GM19438 (cell line): ENCODE results near the gene LEPR.
"Not testable (repeated sequence)": the region's sequence is repeated elsewhere in the genome, so short reads cannot be mapped to it uniquely, and the experiment has no call there.

Experiments used
- ATAC-seq: cut with Tn5 transposase; IDR thresholded peaks from one replicate; pipeline ENCODE4 v1.9.1; 2021; ENCODE audit warnings: low read depth; ENCODE audit not compliant: unreplicated experiment

LEPR gene

DNA sequence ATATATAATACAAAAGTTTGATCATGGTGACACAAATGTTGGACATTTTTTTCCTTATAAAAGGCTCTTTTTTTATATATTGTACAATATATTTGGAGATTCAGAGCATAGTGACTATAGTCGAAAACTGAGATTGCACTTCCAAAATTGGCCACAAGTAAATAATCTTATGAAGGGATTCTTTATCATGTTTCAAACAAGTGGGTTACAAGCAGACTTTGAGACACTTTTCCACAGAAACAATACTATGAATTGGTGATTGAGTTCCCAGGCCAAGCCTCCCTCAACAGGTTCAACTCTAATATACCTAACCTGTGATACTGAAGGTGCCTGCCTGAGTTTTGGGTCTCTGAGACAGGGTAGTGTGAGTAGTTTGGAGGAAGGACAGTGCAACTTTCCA, 13.8 kb downstream of the LEPR start:
- ATAC-seq, result no peak

DNA sequence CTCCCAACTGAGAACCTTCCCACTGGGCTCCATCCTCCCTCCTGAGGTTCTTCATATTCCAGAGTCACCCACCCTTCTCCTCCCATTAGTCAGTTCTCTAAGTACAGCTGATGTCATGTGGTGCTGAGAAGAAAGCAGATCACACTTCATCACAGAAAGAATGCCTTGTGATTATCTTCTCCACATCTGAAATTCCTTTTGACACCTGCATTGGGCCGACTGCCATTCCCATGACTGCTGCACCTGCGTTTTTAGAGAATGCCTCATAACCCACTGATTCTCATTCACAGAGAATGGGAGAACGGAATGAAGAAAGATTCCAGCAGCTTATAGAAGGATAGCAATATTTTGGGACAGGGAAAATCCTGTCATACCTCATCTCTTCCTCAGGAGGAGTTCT, 14.3 kb downstream of the LEPR start:
- no peak for ATAC-seq

- ATAC-seq, result no peak
Measured at GRCh38 chr1:65435987-65436386, 15.5 kb downstream of the LEPR start.

DNA sequence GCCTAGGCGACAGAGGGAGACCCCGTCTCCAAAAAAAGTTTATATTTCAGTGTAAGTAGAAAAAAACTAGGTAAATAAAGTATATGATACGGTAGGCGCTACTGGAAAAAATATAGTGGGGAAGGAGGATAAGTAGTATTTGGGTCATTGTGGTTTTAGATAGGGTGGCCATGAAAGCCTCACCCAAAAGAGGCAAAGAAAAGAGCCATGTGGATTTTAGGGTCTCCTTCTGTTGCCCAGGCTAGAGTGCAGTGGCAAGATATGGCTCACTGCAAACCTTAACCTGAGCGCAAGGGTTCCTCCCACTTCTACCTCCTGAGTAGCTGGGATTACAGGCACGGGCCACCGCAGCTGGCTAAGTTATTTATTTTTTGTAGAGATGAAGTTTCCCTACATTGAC, 17.1 kb downstream of the LEPR start:
- ATAC-seq, result no peak

DNA sequence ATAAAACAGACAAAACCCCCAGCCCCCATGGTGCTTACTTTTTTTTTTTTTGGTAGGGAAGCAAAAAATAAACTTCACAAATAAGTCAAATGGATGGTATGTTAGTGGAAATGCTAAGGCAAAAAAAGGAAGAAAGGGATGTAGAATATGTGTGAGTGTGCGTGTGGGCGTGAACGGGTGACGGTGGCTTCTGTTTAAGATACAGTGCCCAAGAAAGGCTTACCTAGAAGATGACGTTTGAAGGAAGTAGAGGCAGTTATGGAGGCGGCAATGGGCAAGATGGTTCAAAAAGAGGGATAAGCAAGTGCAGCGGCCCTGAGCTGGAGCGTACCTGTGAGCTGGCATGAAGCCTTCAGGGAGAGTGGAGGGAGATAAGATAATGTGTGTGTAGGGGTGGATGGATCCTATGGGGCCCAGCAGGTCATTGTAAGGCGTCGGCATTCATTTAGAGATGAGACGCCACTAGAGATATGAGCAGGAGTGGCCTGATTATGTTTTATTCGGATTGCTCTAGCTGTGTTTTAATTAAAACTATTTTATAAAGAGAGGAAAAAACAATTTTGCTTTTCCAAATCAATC, 19.9 kb downstream of the LEPR start:
- ATAC-seq, result no peak

GRCh38 chr1:65440915-65441314, 20.4 kb downstream of the LEPR start:
- no peak for ATAC-seq

GRCh38 chr1:65441464-65441863, 21.0 kb downstream of the LEPR start:
- ATAC-seq, result no peak

DNA sequence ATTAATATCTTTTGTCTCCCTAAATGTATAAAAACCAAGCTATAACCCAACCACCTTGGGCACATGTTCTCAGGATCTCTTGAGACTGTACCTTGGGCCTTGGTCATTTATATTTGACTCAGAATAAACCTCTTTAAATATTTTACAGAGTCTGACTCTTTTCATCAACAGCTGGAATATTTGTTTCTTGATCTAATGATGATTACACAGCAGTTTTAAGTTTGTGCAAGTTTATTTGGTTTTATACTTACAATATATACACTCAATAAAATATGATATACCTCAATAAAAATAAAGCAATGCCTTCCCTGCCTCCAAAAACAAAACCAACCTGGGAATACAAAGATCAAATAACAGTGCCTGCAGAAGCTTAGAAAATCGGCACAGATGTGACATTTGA, 22.0 kb downstream of the LEPR start:
- ATAC-seq, result no peak

DNA sequence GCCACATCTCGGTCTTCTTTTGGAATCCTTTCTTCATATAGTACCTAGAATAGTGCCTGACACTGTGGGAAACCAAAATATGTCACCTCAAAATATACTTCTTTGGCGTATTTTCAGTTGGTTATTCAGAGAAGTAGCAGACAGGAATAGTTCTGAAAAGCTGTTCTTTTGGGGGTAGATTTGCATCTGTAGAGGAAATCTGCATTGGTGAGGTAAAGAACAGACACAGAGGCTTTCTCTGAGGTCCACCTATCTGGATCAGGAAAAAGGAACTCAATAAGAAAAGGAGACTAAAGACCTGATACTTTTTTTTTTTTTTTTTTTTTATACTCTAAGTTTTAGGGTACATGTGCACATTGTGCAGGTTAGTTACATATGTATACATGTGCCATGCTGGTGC, 23.2 kb downstream of the LEPR start:
- ATAC-seq, result no peak

DNA sequence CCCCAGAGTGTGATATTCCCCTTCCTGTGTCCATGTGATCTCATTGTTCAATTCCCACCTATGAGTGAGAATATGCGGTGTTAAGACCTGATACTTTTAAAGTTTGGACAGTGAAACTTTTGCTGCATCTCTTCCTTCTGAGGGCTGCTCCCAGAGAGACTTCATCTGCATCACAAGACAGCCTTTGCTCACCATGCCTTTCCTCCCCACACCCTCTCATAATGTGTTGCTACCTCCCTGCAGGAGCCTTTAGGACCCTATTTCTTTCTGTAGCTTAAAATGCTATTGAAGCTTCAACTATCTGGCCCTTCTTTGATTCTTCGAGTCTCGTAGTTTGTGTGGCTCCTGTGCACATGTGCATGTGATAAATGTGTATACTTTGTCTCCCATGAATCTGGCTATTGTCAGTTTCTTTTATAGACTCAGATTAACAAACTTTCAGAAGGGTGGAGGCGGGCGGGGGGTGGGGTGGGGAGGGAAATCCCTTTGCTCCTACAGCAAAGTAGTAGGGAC, 23.7 kb downstream of the LEPR start:
- no peak for ATAC-seq

- no peak for ATAC-seq
Measured at GRCh38 chr1:65445837-65446236, 25.4 kb downstream of the LEPR start.

GRCh38 chr1:65449214-65449823, 28.9 kb downstream of the LEPR start:
- ATAC-seq, result no peak

DNA sequence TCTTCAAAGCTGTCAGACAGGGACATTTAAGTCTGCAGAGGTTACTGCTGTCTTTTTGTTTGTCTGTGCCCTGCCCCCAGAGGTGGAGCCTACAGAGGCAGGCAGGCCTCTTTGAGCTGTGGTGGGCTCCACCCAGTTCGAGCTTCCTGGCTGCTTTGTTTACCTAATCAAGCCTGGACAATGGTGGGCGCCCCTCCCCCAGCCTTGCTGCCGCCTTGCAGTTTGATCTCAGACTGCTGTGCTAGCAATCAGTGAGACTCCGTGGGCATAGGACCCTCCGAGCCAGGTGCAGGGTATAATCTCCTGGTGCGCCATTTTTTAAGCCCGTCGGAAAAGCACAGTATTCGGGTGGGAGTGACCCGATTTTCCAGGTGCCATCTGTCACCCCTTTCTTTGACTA, 35.2 kb downstream of the LEPR start:
- ATAC-seq, result not testable (repeated sequence)

DNA sequence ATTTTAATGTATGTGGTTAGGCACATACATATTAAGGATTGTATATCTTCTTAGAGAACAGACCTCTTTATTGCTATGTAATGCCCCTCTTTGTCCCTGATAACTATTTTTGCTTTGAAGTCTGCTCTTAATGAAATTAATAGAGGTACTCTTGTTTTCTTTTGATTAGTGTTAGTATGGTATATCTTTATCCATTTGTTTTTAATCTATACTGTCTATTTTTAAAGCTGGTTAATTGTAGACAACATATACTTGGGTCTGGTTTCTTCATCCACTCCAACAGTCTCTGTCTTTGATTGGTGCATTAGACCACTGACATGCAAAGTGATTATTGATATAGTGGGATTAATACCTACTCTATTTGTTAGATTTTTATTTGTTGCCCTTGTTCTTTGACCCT, 36.0 kb downstream of the LEPR start:
- ATAC-seq, result no peak

- ATAC-seq, result no peak
Measured at GRCh38 chr1:65457868-65458267, 37.4 kb downstream of the LEPR start.

DNA sequence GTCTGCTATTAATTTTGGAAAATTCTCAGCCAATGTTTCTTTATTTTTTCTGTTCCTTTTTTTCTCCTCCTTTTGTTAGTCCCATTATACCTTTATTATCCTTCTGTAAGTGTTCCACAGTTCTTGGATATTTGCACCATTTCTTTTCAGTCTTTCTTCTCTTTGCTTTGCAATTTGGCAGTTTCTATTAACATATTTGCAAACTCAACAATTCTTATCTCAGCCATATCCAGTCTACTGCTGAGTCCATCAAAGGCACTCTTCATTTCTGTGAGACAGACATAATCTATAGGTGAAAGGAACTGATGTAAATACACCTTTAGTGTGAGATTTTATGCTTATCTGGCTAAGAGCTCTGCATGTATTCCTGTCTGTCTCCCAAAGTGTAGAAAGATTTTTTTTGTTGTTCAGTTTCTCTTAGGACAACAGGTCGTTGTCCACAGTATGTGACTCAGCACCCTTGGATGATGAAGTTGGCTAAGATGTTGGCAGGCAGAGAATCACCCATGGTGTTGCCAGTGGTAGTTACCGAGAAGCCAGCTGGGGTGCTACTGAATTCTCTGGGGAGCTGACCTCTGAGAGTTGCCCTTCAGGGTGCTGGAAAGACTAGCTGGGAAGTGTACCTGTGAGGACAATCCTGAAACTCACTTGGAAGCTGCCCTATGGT, 38.4 kb downstream of the LEPR start:
- ATAC-seq, result peak; percentile 18

GRCh38 chr1:65459397-65459768, 38.9 kb downstream of the LEPR start:
- peak; percentile 64 for ATAC-seq

DNA sequence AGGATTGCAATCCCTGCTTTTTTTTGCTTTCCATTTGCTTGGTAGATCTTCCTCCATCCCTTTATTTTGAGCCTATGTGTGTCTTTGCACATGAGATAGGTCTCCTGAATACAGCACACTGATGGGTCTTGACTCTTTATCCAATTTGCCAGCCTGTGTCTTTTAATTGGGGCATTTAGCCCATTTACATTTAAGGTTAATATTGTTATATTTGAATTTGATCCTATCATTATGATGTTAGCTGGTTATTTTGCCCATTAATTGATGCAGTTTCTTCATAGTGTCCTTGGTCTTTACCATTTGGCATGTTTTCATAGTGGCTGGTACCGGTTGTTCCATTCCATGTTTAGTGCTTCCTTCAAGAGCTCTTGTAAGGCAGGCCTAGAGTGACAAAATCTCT, 45.4 kb downstream of the LEPR start:
- not testable (repeated sequence) for ATAC-seq

GRCh38 chr1:65467536-65467935, 47.1 kb downstream of the LEPR start:
- no peak for ATAC-seq

- ATAC-seq, result no peak
Measured at GRCh38 chr1:65469126-65469888, 48.8 kb downstream of the LEPR start.

GRCh38 chr1:65469889-65470340, 49.4 kb downstream of the LEPR start:
- no peak for ATAC-seq
